A673 (cell line): Measurements from ENCODE around the gene HDAC8. TPM values are rescaled to one million over a fixed set of nuclear protein-coding genes. Genes with fewer than 3 reads are reported as not detected.

Experiments used
- BruUV-seq: library from RNA; stranded (reverse); fragments of 400-500 nt; replicated peaks from 2 replicates; lab custom pipeline; 2021; lab: Mats Ljungman, UMichigan
- CTCF ChIA-PET: fragments of 300-600 bp; sonication (Branson Sonifier 250); formaldehyde crosslinking; loops from one replicate; lab custom pipeline; 2022; ENCODE audit warnings: antibody characterized with exemption; lab: Charles Lee
- POLR2A ChIA-PET: fragments of 300-600 bp; sonication (Branson Sonifier 250); formaldehyde crosslinking; loops from one replicate; lab custom pipeline; 2022; ENCODE audit warnings: antibody characterized with exemption; ENCODE audit not compliant: low non-redundant PET; lab: Charles Lee
- DNase-seq: peaks from one replicate; pipeline ENCODE4 v3.0.0-alpha.2; 2015; ENCODE audit warnings: low spot score
- H3K27ac ChIP-seq: fragments of 200-600 bp; sonication (generic); 2 replicates; pipeline ENCODE4 v1.5.1; 2016; ENCODE audit warnings: mixed run types, low read depth, mild to moderate bottlenecking, mixed read lengths, antibody characterized with exemption, low read length; ENCODE audit not compliant: poor library complexity, severe bottlenecking
- H3K27me3 ChIP-seq: fragments of 200-600 bp; sonication (generic); replicated peaks from 2 replicates; pipeline ENCODE4 v1.6.1; 2017; ENCODE audit warnings: mixed run types, low read depth, mild to moderate bottlenecking, mixed read lengths, antibody characterized with exemption, low read length; ENCODE audit not compliant: insufficient read depth, poor library complexity
- H3K36me3 ChIP-seq: fragments of 200-600 bp; sonication (generic); 2 replicates; pipeline ENCODE4 v1.6.1; 2016; ENCODE audit warnings: mixed run types, mild to moderate bottlenecking, mixed read lengths, antibody characterized with exemption, low read length; ENCODE audit not compliant: insufficient read depth, poor library complexity, severe bottlenecking
- H3K4me1 ChIP-seq: fragments of 200-600 bp; sonication (generic); 2 replicates; pipeline ENCODE4 v1.6.1; 2017; ENCODE audit warnings: mixed run types, mild to moderate bottlenecking, mixed read lengths, antibody characterized with exemption, low read length; ENCODE audit not compliant: insufficient read depth, poor library complexity, severe bottlenecking
- H3K4me3 ChIP-seq: fragments of 200-600 bp; sonication (generic); 2 replicates; pipeline ENCODE4 v1.5.1; 2016; ENCODE audit warnings: low read depth, mixed run types, mild to moderate bottlenecking, mixed read lengths, low read length; ENCODE audit not compliant: poor library complexity, severe bottlenecking
- H3K9me3 ChIP-seq: fragments of 200-600 bp; sonication (generic); 2 replicates; pipeline ENCODE4 v1.6.1; 2016; ENCODE audit warnings: mixed run types, low read depth, mild to moderate bottlenecking, mixed read lengths, antibody characterized with exemption, low read length; ENCODE audit not compliant: poor library complexity, severe bottlenecking
- EZH2 ChIP-seq: fragments of 200-600 bp; sonication (generic); IDR thresholded peaks from 2 replicates; pipeline ENCODE4 v1.6.1; 2017; ENCODE audit warnings: borderline replicate concordance, low read depth, mild to moderate bottlenecking, mixed read lengths, antibody characterized with exemption, low read length; ENCODE audit not compliant: poor library complexity, severe bottlenecking
- intact Hi-C: fragments of 100-400 bp; cut with micrococcal nuclease; formaldehyde crosslinking; loops from one replicate; pipeline ENCODE4 v1.10.0; 2022; ENCODE audit not compliant: unreplicated experiment
- total RNA-seq: library from RNA; stranded (reverse); gene quantifications from 2 replicates; pipeline ENCODE4 v1.2.3, GENCODE V29; 2021
- TF ChIP-seq, protein P1 (sequence below): fragments of 300-800, 200-600 bp; sonication (generic); conservative IDR thresholded peaks from 2 replicates; pipeline ENCODE4 v1.5.1; 2017; ENCODE audit warnings: low read depth, mild to moderate bottlenecking, antibody characterized with exemption, low read length, moderate library complexity, mixed read lengths

HDAC8 gene
- total RNA-seq, 1 experiment from 2014 or later, result 26.0 TPM

- CTCF ChIA-PET, result no interaction called here
- Histone ChIP-seq H3K27ac (no peak overlapping the region), H3K9me3 (no peaks in the 10 kb centered on the region), H3K4me3 (no peak overlapping the region), H3K36me3 (no peaks in the 10 kb centered on the region), H3K4me1 (no peaks in the 10 kb centered on the region), H3K27me3 (peaks cover 42% of the 10 kb centered on the region)
- POLR2A ChIA-PET, result no interaction called here
- BruUV-seq, result no TSS peak
- intact Hi-C loops, result no loop called here
- TF ChIP-seq, protein P1, sequence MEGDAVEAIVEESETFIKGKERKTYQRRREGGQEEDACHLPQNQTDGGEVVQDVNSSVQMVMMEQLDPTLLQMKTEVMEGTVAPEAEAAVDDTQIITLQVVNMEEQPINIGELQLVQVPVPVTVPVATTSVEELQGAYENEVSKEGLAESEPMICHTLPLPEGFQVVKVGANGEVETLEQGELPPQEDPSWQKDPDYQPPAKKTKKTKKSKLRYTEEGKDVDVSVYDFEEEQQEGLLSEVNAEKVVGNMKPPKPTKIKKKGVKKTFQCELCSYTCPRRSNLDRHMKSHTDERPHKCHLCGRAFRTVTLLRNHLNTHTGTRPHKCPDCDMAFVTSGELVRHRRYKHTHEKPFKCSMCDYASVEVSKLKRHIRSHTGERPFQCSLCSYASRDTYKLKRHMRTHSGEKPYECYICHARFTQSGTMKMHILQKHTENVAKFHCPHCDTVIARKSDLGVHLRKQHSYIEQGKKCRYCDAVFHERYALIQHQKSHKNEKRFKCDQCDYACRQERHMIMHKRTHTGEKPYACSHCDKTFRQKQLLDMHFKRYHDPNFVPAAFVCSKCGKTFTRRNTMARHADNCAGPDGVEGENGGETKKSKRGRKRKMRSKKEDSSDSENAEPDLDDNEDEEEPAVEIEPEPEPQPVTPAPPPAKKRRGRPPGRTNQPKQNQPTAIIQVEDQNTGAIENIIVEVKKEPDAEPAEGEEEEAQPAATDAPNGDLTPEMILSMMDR, result no peak
- TF ChIP-seq EZH2, result no peak
- DNase-seq, result no peak
These were observed 258.7 kb downstream of the HDAC8 start for GRCh38 chrX:72313707-72314641.

DNA sequence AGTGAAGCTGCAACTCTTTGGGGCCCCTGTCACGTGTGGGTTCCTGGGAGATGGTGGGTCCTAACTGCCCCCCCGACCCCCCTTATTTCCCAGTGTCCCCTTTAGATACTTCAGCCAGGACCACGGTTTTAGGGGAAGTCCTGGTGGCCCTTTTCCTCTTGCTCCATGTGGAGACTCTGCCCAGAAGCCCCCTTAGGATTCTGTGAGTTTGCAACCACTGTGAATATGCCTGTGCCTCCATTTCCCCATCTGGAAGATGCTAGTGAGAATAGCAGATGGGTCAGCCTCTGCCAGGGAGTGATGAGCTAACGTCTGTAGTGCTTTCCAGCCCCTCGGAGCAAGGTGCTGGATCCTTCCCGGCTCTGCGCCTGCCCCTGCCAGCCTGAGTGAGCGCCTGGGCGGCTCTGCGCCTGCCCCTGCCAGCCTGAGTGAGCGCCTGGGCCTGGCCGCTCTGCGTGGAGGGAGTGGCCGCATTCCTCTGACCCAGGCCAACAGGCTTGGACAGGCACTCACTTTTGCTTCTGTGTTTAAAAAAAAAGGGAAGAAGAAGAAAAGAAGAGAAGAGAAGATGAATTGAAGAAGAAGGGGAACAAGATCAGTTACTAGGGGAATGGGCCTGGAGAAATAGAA is 260.2 kb downstream of the HDAC8 start:
- Histone ChIP-seq H3K36me3 (no peaks in the 10 kb centered on the region), H3K4me1 (no peaks in the 10 kb centered on the region), H3K4me3 (no peak overlapping the region), H3K27me3 (peaks cover 57% of the 10 kb centered on the region), H3K27ac (no peak overlapping the region), H3K9me3 (no peaks in the 10 kb centered on the region)
- DNase-seq, result no peak
- no peak for TF ChIP-seq EZH2
- TF ChIP-seq, protein P1, result no peak
- intact Hi-C loops, result no loop called here
- no TSS peak for BruUV-seq
- POLR2A ChIA-PET, result no interaction called here
- CTCF ChIA-PET, result no interaction called here

GRCh38 chrX:72309297-72310071 is 263.2 kb downstream of the HDAC8 start:
- Histone ChIP-seq H3K36me3 (no peaks in the 10 kb centered on the region), H3K4me3 (peak overlapping the region; percentile 15), H3K27me3 (peaks cover 81% of the 10 kb centered on the region), H3K4me1 (no peaks in the 10 kb centered on the region), H3K27ac (no peak overlapping the region), H3K9me3 (no peaks in the 10 kb centered on the region)
- DNase-seq, result no peak
- no TSS peak for BruUV-seq
- no peak for TF ChIP-seq EZH2
- TF ChIP-seq, protein P1, result no peak
- POLR2A ChIA-PET, result no interaction called here
- CTCF ChIA-PET, result no interaction called here
- intact Hi-C loops, result loop anchor here (5.0 to 10.0 kb wide), 2 partner anchors 67 to 235 kb away; no protein-coding TSS in a partner anchor
